HEK293 (cell line): ENCODE results near the gene ZNF222.

Source experiments
- BCL11A ChIP-seq: fragments of 450-650 bp; formaldehyde crosslinking; IDR thresholded peaks from 2 replicates; pipeline ENCODE4 v1.5.1; 2016; ENCODE audit warnings: low read depth, missing biosample characterization, missing genetic modification characterization
- GFI1B ChIP-seq: fragments of 450-650 bp; formaldehyde crosslinking; IDR thresholded peaks from 2 replicates; pipeline ENCODE4 v1.5.1; 2016; ENCODE audit warnings: missing biosample characterization, missing genetic modification characterization
- GLIS1 ChIP-seq: fragments of 450-650 bp; formaldehyde crosslinking; IDR thresholded peaks from 2 replicates; pipeline ENCODE4 v1.5.1; 2016; ENCODE audit warnings: missing biosample characterization, missing genetic modification characterization
- HOXC10 ChIP-seq: sonication (generic); formaldehyde crosslinking; IDR thresholded peaks from 2 replicates; pipeline ENCODE4 v1.8.1; 2023; ENCODE audit warnings: mild to moderate bottlenecking, missing genetic modification reagents
- KLF8 ChIP-seq: fragments of 450-650 bp; formaldehyde crosslinking; IDR thresholded peaks from 2 replicates; pipeline ENCODE4 v1.5.1; 2016; ENCODE audit warnings: missing biosample characterization, missing genetic modification characterization
- PRDM1 ChIP-seq: fragments of 450-650 bp; formaldehyde crosslinking; IDR thresholded peaks from 2 replicates; pipeline ENCODE4; 2016; ENCODE audit warnings: missing biosample characterization, missing genetic modification characterization
- RBAK ChIP-seq: fragments of 450-650 bp; formaldehyde crosslinking; IDR thresholded peaks from 2 replicates; pipeline ENCODE4 v1.5.1; 2016; ENCODE audit warnings: missing biosample characterization, missing genetic modification characterization
- REPIN1 ChIP-seq: fragments of 450-650 bp; formaldehyde crosslinking; IDR thresholded peaks from 2 replicates; pipeline ENCODE4 v1.5.1; 2017; ENCODE audit warnings: missing biosample characterization, missing genetic modification characterization, low read depth
- ZBTB48 ChIP-seq: fragments of 450-650 bp; formaldehyde crosslinking; IDR thresholded peaks from 2 replicates; pipeline ENCODE4 v1.5.1; 2016; ENCODE audit warnings: missing biosample characterization, missing genetic modification characterization
- ZBTB7A ChIP-seq: fragments of 450-650 bp; formaldehyde crosslinking; IDR thresholded peaks from 2 replicates; pipeline ENCODE4 v1.5.1; 2016; ENCODE audit warnings: low read depth, missing biosample characterization, missing genetic modification characterization
- ZNF10 ChIP-seq: fragments of 450-650 bp; formaldehyde crosslinking; IDR thresholded peaks from 2 replicates; pipeline ENCODE4 v1.5.1; 2017; ENCODE audit warnings: missing biosample characterization, missing genetic modification characterization
- ZNF169 ChIP-seq: fragments of 450-650 bp; formaldehyde crosslinking; IDR thresholded peaks from 2 replicates; pipeline ENCODE4 v1.5.1; 2016; ENCODE audit warnings: missing biosample characterization, missing genetic modification characterization
- ZNF184 ChIP-seq: fragments of 450-650 bp; IDR thresholded peaks from 2 replicates; pipeline ENCODE4 v1.5.1; 2018; ENCODE audit warnings: missing biosample characterization, mild to moderate bottlenecking, missing genetic modification characterization
- ZNF19 ChIP-seq: fragments of 450-650 bp; formaldehyde crosslinking; IDR thresholded peaks from 2 replicates; pipeline ENCODE4; 2016; ENCODE audit warnings: missing biosample characterization, missing genetic modification characterization, low read depth
- ZNF248 ChIP-seq: fragments of 450-650 bp; formaldehyde crosslinking; IDR thresholded peaks from 2 replicates; pipeline ENCODE4 v1.5.1; 2017; ENCODE audit warnings: missing biosample characterization, missing genetic modification characterization
- ZNF350 ChIP-seq: fragments of 450-650 bp; formaldehyde crosslinking; IDR thresholded peaks from 2 replicates; pipeline ENCODE4 v1.5.0; 2017; ENCODE audit warnings: missing biosample characterization, mild to moderate bottlenecking, missing genetic modification characterization
- ZNF394 ChIP-seq: fragments of 450-650 bp; formaldehyde crosslinking; IDR thresholded peaks from 2 replicates; pipeline ENCODE4 v1.5.1; 2016; ENCODE audit warnings: missing biosample characterization, missing genetic modification characterization, mild to moderate bottlenecking, moderate library complexity, borderline replicate concordance
- ZNF423 ChIP-seq: fragments of 450-650 bp; formaldehyde crosslinking; IDR thresholded peaks from 2 replicates; pipeline ENCODE4 v1.5.1; 2016; ENCODE audit warnings: missing biosample characterization, missing genetic modification characterization
- ZNF433 ChIP-seq: fragments of 450-650 bp; formaldehyde crosslinking; IDR thresholded peaks from 2 replicates; pipeline ENCODE4 v1.5.1; 2016; ENCODE audit warnings: missing biosample characterization, missing genetic modification characterization, low read depth
- ZNF510 ChIP-seq: fragments of 450-650 bp; formaldehyde crosslinking; IDR thresholded peaks from 2 replicates; pipeline ENCODE4 v1.5.1; 2018; ENCODE audit warnings: mild to moderate bottlenecking, missing genetic modification characterization, missing biosample characterization; ENCODE audit not compliant: insufficient replicate concordance
- ZNF558 ChIP-seq: fragments of 450-650 bp; formaldehyde crosslinking; IDR thresholded peaks from 2 replicates; pipeline ENCODE4 v1.5.1; 2016; ENCODE audit warnings: missing biosample characterization, missing genetic modification characterization
- ZNF596 ChIP-seq: fragments of 450-650 bp; IDR thresholded peaks from 2 replicates; pipeline ENCODE4 v1.5.0; 2018; ENCODE audit warnings: missing biosample characterization, mild to moderate bottlenecking, missing genetic modification characterization, moderate library complexity
- ZNF621 ChIP-seq: fragments of 450-650 bp; formaldehyde crosslinking; IDR thresholded peaks from 2 replicates; pipeline ENCODE4 v1.5.1; 2017; ENCODE audit warnings: missing biosample characterization, missing genetic modification characterization
- ZNF623 ChIP-seq: fragments of 450-650 bp; formaldehyde crosslinking; IDR thresholded peaks from 2 replicates; pipeline ENCODE4 v1.5.1; 2016; ENCODE audit warnings: missing biosample characterization, missing genetic modification characterization
- ZNF626 ChIP-seq: fragments of 450-650 bp; sonication (Bioruptor Pico); formaldehyde crosslinking; IDR thresholded peaks from 2 replicates; pipeline ENCODE4 v1.5.1; 2018; ENCODE audit warnings: missing biosample characterization, missing genetic modification characterization, inconsistent platforms
- ZNF658 ChIP-seq: fragments of 450-650 bp; formaldehyde crosslinking; IDR thresholded peaks from 2 replicates; pipeline ENCODE4; 2016; ENCODE audit warnings: missing biosample characterization, missing genetic modification characterization
- ZNF76 ChIP-seq: fragments of 450-650 bp; formaldehyde crosslinking; IDR thresholded peaks from 2 replicates; pipeline ENCODE4; 2016; ENCODE audit warnings: low read depth, missing biosample characterization, missing genetic modification characterization, borderline replicate concordance
- ZNF837 ChIP-seq: fragments of 450-650 bp; formaldehyde crosslinking; IDR thresholded peaks from 2 replicates; pipeline ENCODE4 v1.5.1; 2016; ENCODE audit warnings: missing biosample characterization, missing genetic modification characterization
- ZSCAN30 ChIP-seq: fragments of 450-650 bp; IDR thresholded peaks from 2 replicates; pipeline ENCODE4 v1.5.1; 2018; ENCODE audit warnings: missing biosample characterization, mild to moderate bottlenecking, missing genetic modification characterization, moderate library complexity
- ZXDB ChIP-seq: fragments of 450-650 bp; formaldehyde crosslinking; IDR thresholded peaks from 2 replicates; pipeline ENCODE4 v1.5.1; 2016; ENCODE audit warnings: missing biosample characterization, missing genetic modification characterization
- TF ChIP-seq, protein P1 (sequence below): fragments of 450-650 bp; formaldehyde crosslinking; IDR thresholded peaks from 2 replicates; pipeline ENCODE4 v1.5.1; 2016; ENCODE audit warnings: missing biosample characterization, missing genetic modification characterization
- TF ChIP-seq, protein P2 (sequence below): fragments of 450-650 bp; formaldehyde crosslinking; IDR thresholded peaks from 2 replicates; pipeline ENCODE4 v1.5.1; 2016; ENCODE audit warnings: missing biosample characterization, missing genetic modification characterization
- TF ChIP-seq, protein P3 (sequence below): fragments of 450-650 bp; formaldehyde crosslinking; IDR thresholded peaks from 2 replicates; pipeline ENCODE4 v1.5.1; 2016; ENCODE audit warnings: missing biosample characterization, missing genetic modification characterization
- TF ChIP-seq, protein P4 (sequence below): fragments of 450-650 bp; formaldehyde crosslinking; IDR thresholded peaks from 2 replicates; pipeline ENCODE4 v1.5.1; 2017; ENCODE audit warnings: missing biosample characterization, missing genetic modification characterization

The ZNF222 gene

DNA sequence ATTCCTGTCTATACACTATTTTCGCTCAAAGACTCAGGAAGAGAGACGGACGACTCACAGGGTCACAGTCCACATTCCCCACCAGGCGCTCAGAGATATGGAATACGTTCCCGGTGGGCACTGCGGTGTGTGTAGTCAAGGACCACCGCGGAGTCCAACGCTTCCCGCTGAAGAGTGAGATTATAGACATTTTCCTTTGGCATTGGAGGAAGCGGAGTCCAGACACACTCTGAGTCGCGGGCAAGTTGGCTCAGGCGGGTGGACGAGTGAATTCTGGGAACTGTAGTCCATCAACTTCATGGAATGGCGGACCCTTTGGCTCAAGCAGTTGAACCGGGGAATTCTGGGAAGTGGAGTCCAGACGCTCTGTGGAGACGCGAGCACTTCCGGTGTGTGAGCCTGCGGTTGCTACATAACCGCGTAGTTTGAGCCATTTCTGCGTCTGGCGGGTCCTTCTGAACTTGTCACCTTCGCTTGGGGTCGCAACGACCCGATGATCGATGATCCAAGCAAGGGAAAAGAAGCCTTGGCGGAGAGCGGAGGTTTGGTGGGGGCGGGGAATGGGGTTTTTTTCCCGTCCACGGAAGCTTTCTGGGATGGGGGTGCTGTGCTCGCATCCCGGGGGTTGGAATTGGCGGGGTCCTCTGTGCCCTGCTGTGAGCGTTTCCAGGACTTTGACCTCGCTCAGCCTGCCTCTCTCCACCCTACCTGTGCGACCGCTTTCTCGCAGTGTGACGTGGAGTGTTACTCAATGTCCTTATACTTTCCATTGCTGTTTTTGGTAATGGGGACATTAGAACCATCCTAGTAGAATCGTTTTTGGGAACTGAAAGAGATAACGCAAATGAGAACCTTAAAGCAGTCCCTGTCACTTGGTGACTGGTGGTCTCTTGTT, 22.4 kb upstream of the ZNF222 start, which contains the start of gene ZNF230 (continued):
- TF ChIP-seq HOXC10 (CRISPR knock-in tag), result no peak
- TF ChIP-seq ZBTB7A (tag by site-specific recombination), result peak; percentile 55; the same call in 1 of the 2 replicates
- TF ChIP-seq, protein P1, sequence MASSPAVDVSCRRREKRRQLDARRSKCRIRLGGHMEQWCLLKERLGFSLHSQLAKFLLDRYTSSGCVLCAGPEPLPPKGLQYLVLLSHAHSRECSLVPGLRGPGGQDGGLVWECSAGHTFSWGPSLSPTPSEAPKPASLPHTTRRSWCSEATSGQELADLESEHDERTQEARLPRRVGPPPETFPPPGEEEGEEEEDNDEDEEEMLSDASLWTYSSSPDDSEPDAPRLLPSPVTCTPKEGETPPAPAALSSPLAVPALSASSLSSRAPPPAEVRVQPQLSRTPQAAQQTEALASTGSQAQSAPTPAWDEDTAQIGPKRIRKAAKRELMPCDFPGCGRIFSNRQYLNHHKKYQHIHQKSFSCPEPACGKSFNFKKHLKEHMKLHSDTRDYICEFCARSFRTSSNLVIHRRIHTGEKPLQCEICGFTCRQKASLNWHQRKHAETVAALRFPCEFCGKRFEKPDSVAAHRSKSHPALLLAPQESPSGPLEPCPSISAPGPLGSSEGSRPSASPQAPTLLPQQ (tag by site-specific recombination), result peak; percentile 93
- peak; percentile 91 for TF ChIP-seq GLIS1 (tag by site-specific recombination)
- peak; percentile 84 for TF ChIP-seq KLF8
- TF ChIP-seq ZNF19 (tag by site-specific recombination), result no peak
- TF ChIP-seq ZNF394 (tag by site-specific recombination), result peak; percentile 54; the same call in 1 of the 2 replicates
- TF ChIP-seq ZXDB (tag by site-specific recombination), result peak; percentile 88
- no peak for TF ChIP-seq ZNF350
- TF ChIP-seq ZNF423 (tag by site-specific recombination), result 0 out of 2 replicates have a peak, but pooled peaks have one; percentile 10
- peak; percentile 100 for TF ChIP-seq ZNF76 (tag by site-specific recombination)
- TF ChIP-seq, protein P2, sequence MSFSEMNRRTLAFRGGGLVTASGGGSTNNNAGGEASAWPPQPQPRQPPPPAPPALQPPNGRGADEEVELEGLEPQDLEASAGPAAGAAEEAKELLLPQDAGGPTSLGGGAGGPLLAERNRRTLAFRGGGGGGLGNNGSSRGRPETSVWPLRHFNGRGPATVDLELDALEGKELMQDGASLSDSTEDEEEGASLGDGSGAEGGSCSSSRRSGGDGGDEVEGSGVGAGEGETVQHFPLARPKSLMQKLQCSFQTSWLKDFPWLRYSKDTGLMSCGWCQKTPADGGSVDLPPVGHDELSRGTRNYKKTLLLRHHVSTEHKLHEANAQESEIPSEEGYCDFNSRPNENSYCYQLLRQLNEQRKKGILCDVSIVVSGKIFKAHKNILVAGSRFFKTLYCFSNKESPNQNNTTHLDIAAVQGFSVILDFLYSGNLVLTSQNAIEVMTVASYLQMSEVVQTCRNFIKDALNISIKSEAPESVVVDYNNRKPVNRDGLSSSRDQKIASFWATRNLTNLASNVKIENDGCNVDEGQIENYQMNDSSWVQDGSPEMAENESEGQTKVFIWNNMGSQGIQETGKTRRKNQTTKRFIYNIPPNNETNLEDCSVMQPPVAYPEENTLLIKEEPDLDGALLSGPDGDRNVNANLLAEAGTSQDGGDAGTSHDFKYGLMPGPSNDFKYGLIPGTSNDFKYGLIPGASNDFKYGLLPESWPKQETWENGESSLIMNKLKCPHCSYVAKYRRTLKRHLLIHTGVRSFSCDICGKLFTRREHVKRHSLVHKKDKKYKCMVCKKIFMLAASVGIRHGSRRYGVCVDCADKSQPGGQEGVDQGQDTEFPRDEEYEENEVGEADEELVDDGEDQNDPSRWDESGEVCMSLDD (tag by site-specific recombination), result peak; percentile 81
- TF ChIP-seq ZNF596 (tag by site-specific recombination), result no peak
- TF ChIP-seq BCL11A, result peak; percentile 34; the same call in 1 of the 2 replicates
- TF ChIP-seq ZNF433 (tag by site-specific recombination), result no peak
- no peak for TF ChIP-seq ZNF10 (tag by site-specific recombination)
- TF ChIP-seq ZNF658 (tag by site-specific recombination), result no peak
- TF ChIP-seq GFI1B, result no peak
- TF ChIP-seq RBAK (tag by site-specific recombination), result no peak
- no peak for TF ChIP-seq ZNF184 (tag by site-specific recombination)
- TF ChIP-seq, protein P3, sequence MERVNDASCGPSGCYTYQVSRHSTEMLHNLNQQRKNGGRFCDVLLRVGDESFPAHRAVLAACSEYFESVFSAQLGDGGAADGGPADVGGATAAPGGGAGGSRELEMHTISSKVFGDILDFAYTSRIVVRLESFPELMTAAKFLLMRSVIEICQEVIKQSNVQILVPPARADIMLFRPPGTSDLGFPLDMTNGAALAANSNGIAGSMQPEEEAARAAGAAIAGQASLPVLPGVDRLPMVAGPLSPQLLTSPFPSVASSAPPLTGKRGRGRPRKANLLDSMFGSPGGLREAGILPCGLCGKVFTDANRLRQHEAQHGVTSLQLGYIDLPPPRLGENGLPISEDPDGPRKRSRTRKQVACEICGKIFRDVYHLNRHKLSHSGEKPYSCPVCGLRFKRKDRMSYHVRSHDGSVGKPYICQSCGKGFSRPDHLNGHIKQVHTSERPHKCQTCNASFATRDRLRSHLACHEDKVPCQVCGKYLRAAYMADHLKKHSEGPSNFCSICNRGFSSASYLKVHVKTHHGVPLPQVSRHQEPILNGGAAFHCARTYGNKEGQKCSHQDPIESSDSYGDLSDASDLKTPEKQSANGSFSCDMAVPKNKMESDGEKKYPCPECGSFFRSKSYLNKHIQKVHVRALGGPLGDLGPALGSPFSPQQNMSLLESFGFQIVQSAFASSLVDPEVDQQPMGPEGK (tag by site-specific recombination), result peak; percentile 91
- TF ChIP-seq ZNF510 (tag by site-specific recombination), result no peak
- no peak for TF ChIP-seq ZNF621
- TF ChIP-seq PRDM1, result no peak; the same call in 1 of the 2 replicates
- TF ChIP-seq ZNF248, result no peak
- TF ChIP-seq, protein P4, sequence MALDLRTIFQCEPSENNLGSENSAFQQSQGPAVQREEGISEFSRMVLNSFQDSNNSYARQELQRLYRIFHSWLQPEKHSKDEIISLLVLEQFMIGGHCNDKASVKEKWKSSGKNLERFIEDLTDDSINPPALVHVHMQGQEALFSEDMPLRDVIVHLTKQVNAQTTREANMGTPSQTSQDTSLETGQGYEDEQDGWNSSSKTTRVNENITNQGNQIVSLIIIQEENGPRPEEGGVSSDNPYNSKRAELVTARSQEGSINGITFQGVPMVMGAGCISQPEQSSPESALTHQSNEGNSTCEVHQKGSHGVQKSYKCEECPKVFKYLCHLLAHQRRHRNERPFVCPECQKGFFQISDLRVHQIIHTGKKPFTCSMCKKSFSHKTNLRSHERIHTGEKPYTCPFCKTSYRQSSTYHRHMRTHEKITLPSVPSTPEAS (tag by site-specific recombination), result peak; percentile 20; the same call in 1 of the 2 replicates
- peak; percentile 61; the same call in 1 of the 2 replicates for TF ChIP-seq ZSCAN30 (tag by site-specific recombination)
- no peak for TF ChIP-seq ZNF626 (tag by site-specific recombination)
- no peak for TF ChIP-seq ZNF837 (tag by site-specific recombination)
- peak; percentile 12 for TF ChIP-seq ZNF558
- peak; percentile 48; the same call in 1 of the 2 replicates for TF ChIP-seq REPIN1
- TF ChIP-seq ZNF623 (tag by site-specific recombination), result no peak
- TF ChIP-seq ZBTB48 (tag by site-specific recombination), result peak; percentile 77; the same call in 1 of the 2 replicates
- TF ChIP-seq ZNF169 (tag by site-specific recombination), result no peak
